Measurements from ENCODE around the gene UBAC2.
A peak's percentile ranks its signal among the peaks of the same experiment; 100 is the strongest.

GRCh38 chr13:99432609-99433542 lies 232.2 kb downstream of the UBAC2 start:
- TF ChIP-seq CTCF (IDR thresholded peaks at IDR 0.05; ENCODE audit: low read depth, low read length, missing input control) (no peak), YY1 (IDR thresholded peaks at IDR 0.05) (no peak), REST (IDR thresholded peaks at IDR 0.05) (no peak), JUND (IDR thresholded peaks at IDR 0.05) (no peak), TAF1 (conservative IDR thresholded peaks at IDR 0.05) (no peak), SP1 (IDR thresholded peaks at IDR 0.05) (peak; percentile 11), GABPA (IDR thresholded peaks at IDR 0.05 in 1 of 2, conservative IDR thresholded peaks at IDR 0.05 in 1 of 2) (peak; percentile 43 to 45), MAX (IDR thresholded peaks at IDR 0.05) (no peak), RXRA (IDR thresholded peaks at IDR 0.05) (peak in 1 of 2 donors; percentile 34)
